PC-9 (cell line): ENCODE measurements around the gene TMEM191B.
"Not testable (repeated sequence)": the region's sequence is repeated elsewhere in the genome, so short reads cannot be mapped to it uniquely, and the experiment has no call there.

Source experiments
- CTCF ChIP-seq: fragments of 200-600 bp; sonication (generic); conservative IDR thresholded peaks from 2 replicates; pipeline ENCODE4 v1.6.1; 2017; ENCODE audit warnings: mixed run types, antibody characterized with exemption, mild to moderate bottlenecking, moderate library complexity
- EZH2 ChIP-seq: fragments of 200-600 bp; sonication (generic); IDR thresholded peaks from 2 replicates; pipeline ENCODE4 v1.8.0; 2017; ENCODE audit warnings: antibody characterized with exemption, low read depth

- TF ChIP-seq CTCF, EZH2: not testable (repeated sequence)
Measured at GRCh38 chr22:18512378-18512777, 15.2 kb upstream of the TMEM191B start.
